NCI-H2227 (cell line): ENCODE measurements around the gene ZFAND5.

Experiments
- DNase-seq: peaks from one replicate; lab custom pipeline; 2025; ENCODE audit not compliant: unreplicated experiment; lab: John Stamatoyannopoulos, UW

Gene ZFAND5, protein sequence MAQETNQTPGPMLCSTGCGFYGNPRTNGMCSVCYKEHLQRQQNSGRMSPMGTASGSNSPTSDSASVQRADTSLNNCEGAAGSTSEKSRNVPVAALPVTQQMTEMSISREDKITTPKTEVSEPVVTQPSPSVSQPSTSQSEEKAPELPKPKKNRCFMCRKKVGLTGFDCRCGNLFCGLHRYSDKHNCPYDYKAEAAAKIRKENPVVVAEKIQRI

DNA sequence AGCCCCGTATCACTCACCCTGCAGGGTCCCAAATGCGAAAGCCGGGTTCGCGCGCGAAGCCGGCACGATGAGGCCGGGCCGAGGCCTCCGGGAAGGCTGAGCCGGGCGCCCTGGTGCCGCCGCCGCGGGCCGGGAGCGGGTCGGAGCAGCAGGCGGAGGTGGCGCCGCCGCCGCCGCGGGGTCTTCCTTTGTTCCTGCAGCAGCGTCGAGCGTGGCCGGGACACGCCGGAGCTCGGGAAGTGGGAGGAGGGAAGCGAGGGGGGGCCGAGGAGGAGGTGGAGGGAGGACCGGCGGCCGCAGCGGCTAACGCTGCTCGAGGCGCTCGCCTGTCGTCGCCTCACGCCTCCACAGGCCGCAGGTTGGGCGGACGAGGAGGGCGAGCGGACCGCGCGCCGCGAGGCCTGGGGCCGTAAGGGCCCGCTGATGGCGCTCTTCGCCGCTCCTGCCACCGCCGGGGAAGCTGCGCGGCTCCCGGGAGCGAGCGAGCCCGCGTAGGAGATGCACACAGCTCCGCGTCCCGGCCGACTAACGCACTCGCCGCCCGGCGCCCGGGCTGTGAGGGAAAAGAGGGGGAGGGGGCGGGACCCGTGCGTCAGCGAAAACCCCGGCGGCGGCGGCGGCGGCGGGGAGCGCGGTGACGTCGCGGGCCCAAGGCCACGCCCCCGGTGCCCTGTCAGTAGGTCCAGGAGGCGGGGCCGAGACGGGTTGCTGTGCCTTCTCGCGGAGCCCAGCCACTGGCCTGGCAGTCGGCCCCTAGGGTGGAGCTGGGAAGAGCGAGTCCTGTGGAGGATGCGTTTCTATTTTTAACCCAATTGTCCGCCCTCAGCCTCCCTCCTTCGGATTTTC lies at the start of gene ZFAND5:
Gene ZFAND5 (minus strand): TSS at position 530 of the 846 bp plus-strand sequence. CDS start 4,430 bp downstream, outside the sequence.
- DNase-seq, result peak; percentile 96

DNA sequence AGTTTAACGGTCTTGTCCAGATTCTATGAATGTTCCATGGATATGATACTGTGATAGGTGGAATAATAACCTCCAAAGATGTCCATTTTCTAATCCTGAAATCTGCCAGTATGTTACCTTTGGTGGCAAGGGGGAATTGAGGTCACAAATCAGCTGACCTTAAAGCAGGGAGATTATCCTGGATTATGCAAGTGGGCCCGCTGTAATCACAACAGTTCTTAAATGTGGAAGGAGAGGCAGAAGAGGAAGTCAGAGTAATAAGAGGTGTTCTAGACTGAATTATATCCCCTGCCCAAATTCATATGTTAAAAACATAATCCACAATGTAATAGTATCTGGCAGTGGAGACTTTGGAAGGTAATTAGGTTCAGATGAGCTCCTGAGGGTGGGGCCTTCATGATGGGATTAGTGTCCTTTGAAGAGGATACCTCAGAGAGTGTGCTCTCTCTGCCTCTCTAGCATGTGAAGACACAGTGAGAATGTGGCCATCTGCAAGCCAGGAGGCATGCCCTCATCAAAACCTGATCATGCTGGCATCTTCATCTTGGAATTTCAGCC lies 47.6 kb upstream of the ZFAND5 start:
- DNase-seq, result no peak

DNA sequence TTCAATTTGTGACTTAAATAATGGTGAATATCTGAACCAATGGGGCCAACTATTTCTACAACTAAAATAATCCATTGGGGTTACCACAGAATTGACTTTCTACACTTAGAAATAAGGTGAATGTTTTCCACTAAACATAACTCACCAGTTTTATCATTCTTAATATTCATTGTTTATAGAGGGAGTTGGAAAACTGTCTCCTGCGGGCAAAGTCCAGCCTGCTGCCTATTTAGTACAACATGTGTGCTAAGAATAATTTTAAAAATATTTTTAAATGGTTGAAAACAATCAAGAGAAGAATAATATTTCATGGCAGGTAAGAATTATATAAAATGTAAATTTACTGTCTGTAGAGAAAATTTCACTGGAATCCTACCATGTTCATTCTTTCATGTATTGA lies 45.2 kb upstream of the ZFAND5 start:
- no peak for DNase-seq

DNA sequence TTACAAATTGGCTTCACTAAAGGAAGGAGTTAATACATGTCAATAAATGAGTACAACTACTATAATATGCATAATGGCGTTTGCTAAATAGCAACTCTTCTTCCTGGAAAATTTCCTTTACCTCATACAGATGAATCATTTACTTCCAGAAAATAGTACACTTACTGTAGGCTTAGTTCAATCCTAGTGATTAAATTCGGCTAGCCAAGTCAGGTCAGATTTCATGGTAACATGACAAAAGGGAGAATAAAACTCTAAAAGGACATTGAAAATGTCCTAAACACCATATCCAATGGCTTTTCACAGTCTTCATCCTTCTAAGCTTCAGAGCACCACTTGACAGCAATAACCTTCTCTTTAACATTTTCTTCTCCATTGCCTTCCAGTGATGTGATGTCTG lies 42.1 kb upstream of the ZFAND5 start:
- DNase-seq, result no peak

DNA sequence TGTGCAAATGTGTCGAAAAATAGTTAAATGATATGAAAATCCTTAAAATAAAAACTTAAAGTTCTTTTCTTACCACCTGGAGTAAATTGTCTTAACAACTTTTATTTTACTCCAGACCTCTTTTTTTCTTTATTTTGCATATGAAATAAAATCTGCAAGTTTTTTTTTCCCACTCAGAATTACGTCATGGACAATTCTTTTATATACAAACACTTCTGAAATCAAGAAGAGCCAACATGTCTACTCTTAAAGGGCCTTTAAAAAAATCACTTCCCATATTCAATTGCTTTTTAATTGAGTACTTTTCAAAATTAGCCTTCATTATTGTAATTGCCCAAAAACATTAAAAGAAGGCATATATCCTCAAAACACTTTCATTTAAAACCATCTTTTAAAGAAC lies 37.7 kb upstream of the ZFAND5 start:
- no peak for DNase-seq

DNA sequence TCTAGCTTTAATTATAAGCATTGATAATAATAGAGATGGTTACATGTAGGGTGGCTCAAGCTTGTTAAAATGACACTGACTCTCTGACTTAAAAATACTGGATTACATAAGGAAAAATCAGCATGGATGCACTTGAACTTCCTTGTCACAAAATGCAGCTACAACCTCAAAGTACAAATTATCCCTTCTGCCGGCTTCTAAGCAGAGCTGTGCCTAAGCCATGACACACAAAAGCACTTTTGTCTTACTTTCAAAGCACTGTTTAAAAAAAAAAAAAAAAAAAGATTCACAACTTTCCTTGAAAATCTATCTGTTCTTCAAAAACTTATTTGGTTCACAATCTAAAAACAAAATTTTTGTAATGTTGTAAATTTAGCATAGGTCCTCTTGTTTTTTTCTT lies 36.4 kb upstream of the ZFAND5 start:
- DNase-seq, result no peak

DNA sequence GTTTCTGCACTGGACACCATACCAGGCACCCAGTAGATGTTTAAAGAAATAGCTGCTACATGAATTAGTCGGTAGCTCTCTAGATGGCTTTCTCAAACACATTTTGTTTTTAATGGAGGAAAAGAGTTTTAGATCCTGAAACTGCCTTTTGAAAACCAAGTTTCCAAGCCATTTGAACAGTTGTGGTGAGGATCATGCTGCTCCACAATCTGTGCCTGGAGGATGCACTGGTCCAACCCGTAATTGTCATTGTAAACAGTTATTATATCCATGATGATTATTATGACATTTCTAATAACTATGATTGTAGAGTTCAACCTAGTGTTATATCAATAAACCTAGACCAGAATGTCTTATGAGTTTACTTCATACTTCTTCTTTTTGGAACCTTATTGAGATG lies 35.9 kb upstream of the ZFAND5 start:
- no peak for DNase-seq

DNA sequence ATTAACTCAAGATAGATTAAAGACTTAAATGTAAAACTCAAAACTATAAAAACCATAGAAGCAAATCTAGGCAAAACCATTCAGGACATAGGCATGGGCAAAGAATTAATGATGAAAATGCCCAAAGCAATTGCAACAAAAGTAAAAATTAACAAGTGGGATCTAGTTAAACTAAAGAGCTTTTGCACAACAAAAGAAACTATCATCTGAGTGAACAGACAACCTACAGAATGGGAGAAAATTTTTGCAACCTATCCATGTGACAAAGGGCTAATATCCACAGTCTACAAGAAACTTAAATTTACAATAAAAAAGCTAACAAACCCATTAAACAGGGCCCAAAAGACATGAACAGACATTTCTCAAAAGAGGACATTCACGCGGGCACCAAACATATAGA lies 34.4 kb upstream of the ZFAND5 start:
- DNase-seq, result no peak

DNA sequence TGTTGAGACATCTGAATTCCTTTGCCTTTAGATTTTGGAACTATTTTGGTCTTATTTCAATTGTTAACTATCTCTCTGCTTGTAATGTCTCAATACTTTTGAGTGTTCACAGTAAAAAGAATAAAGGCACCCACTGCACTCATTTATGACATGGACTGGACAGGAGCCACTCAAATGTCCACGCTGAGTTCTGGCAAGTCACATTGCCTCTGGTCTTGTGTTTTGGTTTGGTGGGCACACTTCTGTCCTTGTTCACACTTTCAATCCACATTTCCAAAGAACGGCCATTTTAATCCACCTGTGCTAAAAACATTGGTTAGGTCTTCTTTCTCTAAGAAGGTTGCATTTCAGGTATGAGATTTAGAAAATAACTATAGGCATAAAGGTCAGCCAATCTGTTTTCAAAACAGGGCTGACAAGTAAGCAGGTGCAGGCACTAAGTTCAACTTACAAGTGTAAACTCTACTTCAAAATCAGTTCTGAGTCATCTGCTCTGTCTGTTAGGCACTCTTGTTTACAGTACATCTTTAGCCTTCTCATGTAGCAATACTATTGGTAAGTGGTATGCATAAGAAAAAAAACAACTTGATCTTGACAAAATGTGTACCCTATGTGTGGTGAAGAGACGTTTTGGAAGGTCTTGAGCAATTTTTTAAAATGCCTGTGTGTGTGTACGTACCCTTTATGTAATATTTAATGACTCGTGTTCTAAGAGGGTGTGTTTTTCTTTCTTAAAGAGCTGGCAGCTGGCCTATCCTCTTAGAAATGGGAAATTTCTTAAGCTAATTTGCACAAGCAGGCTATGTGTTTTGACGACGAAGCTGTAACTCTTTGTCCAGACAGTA lies 31.5 kb upstream of the ZFAND5 start:
- DNase-seq, result no peak

- no peak for DNase-seq
These were observed 29.1 kb upstream of the ZFAND5 start for GRCh38 chr9:72394066-72394465.

- DNase-seq, result no peak
These were observed 25.9 kb upstream of the ZFAND5 start for GRCh38 chr9:72390907-72391306.

- DNase-seq, result no peak
These were observed 21.2 kb upstream of the ZFAND5 start for GRCh38 chr9:72386186-72386585.

GRCh38 chr9:72384710-72385485 lies 19.9 kb upstream of the ZFAND5 start:
- DNase-seq, result no peak

DNA sequence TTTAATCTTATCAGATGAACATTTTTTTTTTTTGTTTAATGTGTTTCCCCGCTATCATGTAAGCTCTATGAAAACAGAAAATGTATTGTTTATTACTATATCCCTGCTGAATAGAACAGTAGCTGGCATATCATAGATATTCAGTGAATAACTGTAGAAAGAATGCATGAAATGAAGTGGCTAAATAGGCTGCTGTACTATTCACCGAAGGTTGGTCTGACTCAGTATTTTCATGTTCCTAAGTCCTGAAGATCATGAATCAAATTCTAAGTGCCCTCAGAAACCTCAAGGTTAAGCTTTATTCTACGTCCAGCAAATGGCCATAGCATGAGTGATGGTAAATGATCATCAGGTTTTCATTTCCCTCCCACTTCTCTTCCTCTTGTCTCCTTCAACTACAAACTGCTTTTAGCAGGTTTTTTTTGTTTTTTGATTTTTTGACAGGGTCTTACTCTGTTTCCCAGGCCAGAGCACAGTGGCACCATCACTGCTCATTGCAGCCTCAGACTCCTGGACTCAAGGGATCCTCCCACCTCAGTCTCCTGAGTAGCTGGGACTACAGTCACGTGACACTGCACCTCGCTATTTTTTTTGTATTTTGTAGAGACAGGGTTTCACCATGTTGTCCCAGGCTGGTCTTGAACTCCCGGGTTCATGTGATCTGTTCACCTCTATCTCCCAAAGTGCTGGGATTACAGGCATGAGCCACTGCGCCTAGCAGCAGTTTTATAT lies 19.1 kb upstream of the ZFAND5 start:
- DNase-seq, result no peak

GRCh38 chr9:72382405-72382804 lies 17.4 kb upstream of the ZFAND5 start:
- no peak for DNase-seq

- DNase-seq, result no peak
These were observed 12.0 kb upstream of the ZFAND5 start for GRCh38 chr9:72377041-72377440.

DNA sequence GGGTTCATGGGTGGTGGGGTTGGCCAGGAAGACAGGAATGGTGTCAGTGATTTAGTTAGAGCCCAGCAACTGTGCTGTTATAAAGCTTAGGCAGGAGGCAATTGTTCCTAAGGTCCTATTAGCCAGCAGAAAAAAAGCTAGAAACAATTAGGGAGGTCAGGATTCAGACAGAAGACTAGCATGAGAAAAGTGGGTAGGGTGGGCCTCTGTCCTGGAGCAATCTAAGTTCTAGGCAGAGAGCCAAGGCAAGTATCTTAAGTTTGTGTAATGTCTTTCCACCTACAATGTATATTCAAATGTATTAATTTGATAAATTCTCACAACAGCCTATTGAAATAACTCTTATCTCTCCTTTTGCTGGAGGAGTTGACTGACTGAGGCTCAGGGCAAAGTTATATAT lies 6.1 kb upstream of the ZFAND5 start:
- no peak for DNase-seq

DNA sequence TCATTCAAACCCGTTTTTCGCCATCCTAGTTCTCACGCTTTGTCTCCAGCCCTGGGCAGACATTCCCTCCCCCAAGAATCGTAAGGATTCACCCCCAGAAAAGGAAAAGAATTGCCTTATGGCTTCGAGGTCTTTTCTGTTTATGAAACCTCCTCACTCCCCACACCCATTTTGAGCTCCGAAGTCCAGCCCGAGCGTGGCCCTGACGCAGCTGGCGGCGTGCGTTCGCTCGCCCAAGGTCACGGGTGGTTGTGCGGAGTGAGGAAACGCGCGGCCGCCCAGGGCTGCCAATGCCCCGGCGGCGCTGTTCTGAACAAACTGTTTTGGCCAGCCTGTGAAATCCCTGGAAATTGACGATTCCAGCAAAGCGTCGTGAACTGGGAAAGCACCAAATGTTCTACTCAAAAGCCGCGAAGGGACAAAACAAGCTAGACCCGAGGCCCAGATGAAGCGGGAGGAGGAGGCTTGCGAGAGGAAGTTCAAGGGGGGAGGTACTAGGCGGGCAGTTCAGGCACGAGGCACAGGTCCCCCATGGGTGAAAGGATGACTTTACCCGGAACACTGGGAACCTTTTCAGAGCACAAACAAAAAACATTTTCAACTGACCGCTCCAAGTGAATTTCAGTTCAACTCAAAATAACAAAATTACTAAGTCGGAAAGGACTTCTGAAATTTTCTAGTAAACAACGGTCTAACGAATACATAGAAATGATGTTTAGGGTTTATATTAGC lies 683 bp upstream of the ZFAND5 start:
- DNase-seq, result peak; percentile 72
